Activated CD8-positive, alpha-beta T cell treated with anti-CD3 and anti-CD28 coated beads, Interleukin-2, amount 10 ng/mL, durations not matched to agents 7 days and 5 days (primary cell): ENCODE results near the gene CNIH1. TPM values are rescaled to one million over a fixed set of nuclear protein-coding genes. Genes with fewer than 3 reads are reported as not detected.
"Not testable (repeated sequence)": the region's sequence is repeated elsewhere in the genome, so short reads cannot be mapped to it uniquely, and the experiment has no call there.

Experiments
- ATAC-seq: fragments of 150-1000 bp; cut with Tn5 transposase; one replicate; pipeline ENCODE4 v1.10.0; 2021; ENCODE audit warnings: moderate library complexity
- CTCF ChIA-PET: fragments of 350-600 bp; sonication (Branson Sonifier 250); formaldehyde crosslinking; loops from one replicate; lab custom pipeline; 2021; ENCODE audit warnings: antibody characterized with exemption; lab: Charles Lee
- POLR2A ChIA-PET: fragments of 350-600 bp; sonication (Branson Sonifier 250); formaldehyde crosslinking; loops from one replicate; lab custom pipeline; 2021; ENCODE audit warnings: antibody characterized with exemption; lab: Charles Lee
- DNase-seq: peaks from one replicate; pipeline ENCODE4 v3.0.0-alpha.2; 2020
- H3K27ac Mint-ChIP-seq: one replicate; pipeline ENCODE4 v1.8.0; 2021; ENCODE audit warnings: mild to moderate bottlenecking, mixed read lengths
- H3K27me3 Mint-ChIP-seq: one replicate; pipeline ENCODE4 v1.8.0; 2021; ENCODE audit warnings: low read depth, mixed read lengths
- H3K36me3 Mint-ChIP-seq: one replicate; pipeline ENCODE4 v1.8.0; 2021; ENCODE audit warnings: low read depth, mixed read lengths
- H3K4me1 Mint-ChIP-seq: one replicate; pipeline ENCODE4 v1.8.0; 2021; ENCODE audit warnings: low read depth, mixed read lengths
- H3K4me3 Mint-ChIP-seq: one replicate; pipeline ENCODE4 v1.8.0; 2021; ENCODE audit warnings: mild to moderate bottlenecking, mixed read lengths
- H3K9me3 Mint-ChIP-seq: one replicate; pipeline ENCODE4 v1.8.0; 2022; ENCODE audit warnings: mixed read lengths; ENCODE audit not compliant: insufficient read depth
- total RNA-seq, 2 experiments: library from RNA; stranded (reverse); gene quantifications; one replicate each; pipeline ENCODE4 v1.2.3, GENCODE V29; 2021

CNIH1 gene
- total RNA-seq, 2 experiments from 2014 or later: 60.5 to 65.1 TPM

DNA sequence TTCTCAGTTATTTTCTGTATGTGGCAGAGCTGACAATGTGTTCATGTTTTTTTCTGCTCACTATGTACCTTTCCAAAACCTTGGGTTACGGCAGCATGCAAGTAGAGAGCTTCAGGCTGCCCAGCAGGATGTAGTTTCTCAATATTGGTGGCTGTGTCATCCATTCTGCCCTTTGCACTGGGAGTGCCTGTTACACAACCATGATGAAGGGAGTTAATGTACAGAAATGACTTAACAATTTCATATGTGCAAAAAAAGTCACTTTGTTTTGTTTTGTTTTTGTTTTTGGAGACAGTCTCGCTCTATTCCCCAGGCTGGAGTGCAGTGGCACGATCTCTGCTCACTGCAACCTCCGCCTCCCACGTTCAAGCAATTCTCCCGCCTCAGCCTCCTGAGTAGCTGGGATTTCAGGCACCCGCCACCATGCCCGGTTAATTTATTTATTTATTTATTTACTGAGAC, 6.1 kb upstream of the CNIH1 start:
- ChIA-PET CTCF (interaction anchor here (1.0 to 1.4 kb wide), 2 partner anchors 12 to 327 kb away, joined by 3 to 5 read pairs; no protein-coding TSS in a partner anchor), POLR2A (no interaction called here)
- no peak overlapping the region for H3K4me3 Mint-ChIP-seq
- no peaks in the 10 kb centered on the region for H3K9me3 Mint-ChIP-seq
- no peak for DNase-seq
- no peaks in the 10 kb centered on the region for H3K36me3 Mint-ChIP-seq
- peaks cover 4% of the 10 kb centered on the region for H3K4me1 Mint-ChIP-seq
- ATAC-seq: no peak
- H3K27me3 Mint-ChIP-seq: peaks cover 18% of the 10 kb centered on the region
- H3K27ac Mint-ChIP-seq: no peak overlapping the region

DNA sequence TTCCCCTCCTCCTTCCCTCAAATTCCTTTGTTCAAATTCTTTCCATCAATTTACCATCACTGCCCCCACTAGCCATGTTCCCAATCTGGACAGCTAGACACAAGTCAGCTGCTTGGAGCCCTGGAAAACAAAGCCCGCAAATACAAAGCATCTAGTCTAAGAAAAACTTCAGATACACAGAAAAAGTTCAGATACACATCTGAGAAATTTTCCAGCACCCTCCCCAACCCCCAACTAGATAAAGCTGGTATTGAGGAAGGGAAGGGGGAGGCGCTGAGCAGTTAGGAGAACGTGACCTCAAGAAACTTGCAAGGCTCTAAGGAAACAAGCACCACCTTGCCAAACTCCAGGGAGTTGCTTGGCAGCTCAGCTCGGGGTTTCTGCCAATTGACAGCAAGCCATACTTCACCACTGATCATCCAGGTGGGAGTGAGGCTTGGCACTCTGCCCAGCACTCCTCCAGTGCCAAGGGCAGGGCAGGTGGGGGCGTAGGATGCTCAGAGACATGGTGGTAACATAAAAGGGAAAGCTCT, 5.1 kb upstream of the CNIH1 start:
- Mint-ChIP-seq H3K36me3 (no peaks in the 10 kb centered on the region), H3K4me3 (no peak overlapping the region), H3K4me1 (peaks cover 13% of the 10 kb centered on the region), H3K27me3 (peaks cover 18% of the 10 kb centered on the region), H3K9me3 (no peaks in the 10 kb centered on the region), H3K27ac (no peak overlapping the region)
- DNase-seq: no peak
- ChIA-PET POLR2A (no interaction called here), CTCF (interaction anchor here (1.0 to 2.7 kb wide), 3 partner anchors 11 to 328 kb away, joined by 3 to 7 read pairs (median 5); partner anchors contain the start of gene CDKN3)
- ATAC-seq: no peak

DNA sequence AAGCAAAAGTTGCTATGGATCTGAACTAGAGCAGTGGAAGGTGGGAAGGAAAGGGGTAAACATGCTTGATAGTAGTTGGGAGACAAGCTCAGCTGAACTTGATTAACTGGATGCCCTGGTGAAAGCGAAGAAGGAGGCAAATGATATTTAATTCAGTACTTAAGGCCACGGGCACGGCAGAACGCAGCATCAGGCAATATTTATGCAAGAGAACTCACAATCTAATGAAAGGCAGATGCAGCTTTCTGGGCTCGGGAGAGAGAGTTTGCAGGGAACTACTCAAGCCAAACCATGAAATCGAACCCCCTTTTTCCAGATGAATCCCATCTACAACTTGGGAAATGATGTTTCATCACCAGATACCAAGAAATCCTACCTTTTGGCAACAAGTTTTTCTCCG, 3.5 kb upstream of the CNIH1 start:
- Mint-ChIP-seq H3K27ac (no peak overlapping the region), H3K36me3 (peaks cover 6% of the 10 kb centered on the region), H3K4me1 (peaks cover 18% of the 10 kb centered on the region), H3K27me3 (peaks cover 18% of the 10 kb centered on the region), H3K4me3 (no peak overlapping the region), H3K9me3 (no peaks in the 10 kb centered on the region)
- DNase-seq: no peak
- POLR2A ChIA-PET: interaction anchor here (0.8 kb wide), 1 partner anchor 27 kb away, joined by 3 read pairs; no protein-coding TSS in a partner anchor
- no peak for ATAC-seq
- CTCF ChIA-PET: interaction anchor here (2.7 kb wide), 1 partner anchor 47 kb away, joined by 7 read pairs; the partner anchor contains the start of gene CDKN3

DNA sequence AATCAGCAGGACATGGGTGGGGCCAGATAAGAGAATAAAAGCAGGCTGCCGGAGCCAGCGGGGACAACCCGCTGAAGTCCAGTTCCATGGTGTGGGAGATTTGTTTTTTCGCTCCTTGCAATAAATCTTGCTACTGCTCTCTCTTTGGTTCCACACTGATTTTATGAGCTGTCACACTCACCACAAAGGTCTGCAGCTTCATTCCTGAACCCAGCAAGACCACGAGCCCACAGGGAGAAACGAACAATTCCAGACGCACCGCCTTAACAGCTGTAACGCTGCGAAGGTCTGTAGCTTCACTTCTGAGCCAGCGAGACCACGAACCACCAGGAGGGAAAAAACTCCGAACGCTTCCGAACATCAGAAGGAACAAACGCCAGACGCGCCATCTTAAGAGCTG, 2.8 kb upstream of the CNIH1 start:
- POLR2A ChIA-PET: interaction anchor here (0.8 kb wide), 1 partner anchor 28 kb away, joined by 3 read pairs; no protein-coding TSS in a partner anchor
- H3K27me3 Mint-ChIP-seq: peaks cover 18% of the 10 kb centered on the region

DNA sequence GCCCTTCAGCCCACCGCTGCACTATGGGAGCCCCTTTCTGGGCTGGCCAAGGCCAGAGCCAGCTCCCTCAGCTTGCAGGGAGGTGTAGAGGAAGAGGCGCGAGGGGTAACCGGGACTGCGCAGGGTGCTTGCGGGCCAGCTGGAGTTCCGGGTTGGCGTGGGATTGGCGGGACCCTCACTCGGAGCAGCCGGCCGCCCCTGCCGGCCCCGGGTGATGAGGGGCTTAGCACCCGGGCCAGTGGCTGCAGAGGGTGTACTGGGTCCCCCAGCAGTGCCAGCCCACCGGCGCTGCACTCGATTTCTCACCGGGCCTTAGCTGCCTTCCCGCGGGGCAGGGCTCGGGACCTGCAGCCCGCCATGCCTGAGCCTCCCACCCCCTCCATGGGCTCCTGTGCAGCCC, 1.8 kb upstream of the CNIH1 start:
- ChIA-PET CTCF (interaction anchor here (1.5 to 2.1 kb wide), 2 partner anchors 45 to 66 kb away, joined by 5 to 11 read pairs; partner anchors contain the start of genes CGRRF1 and GMFB), POLR2A (interaction anchor here (1.2 kb wide), 1 partner anchor 45 kb away, joined by 5 read pairs; no protein-coding TSS in a partner anchor)
- peaks cover 12% of the 10 kb centered on the region for H3K36me3 Mint-ChIP-seq
- DNase-seq, ATAC-seq, H3K4me3 Mint-ChIP-seq, H3K9me3 Mint-ChIP-seq, H3K27ac Mint-ChIP-seq: not testable (repeated sequence)
- H3K27me3 Mint-ChIP-seq: peaks cover 16% of the 10 kb centered on the region
- peaks cover 28% of the 10 kb centered on the region for H3K4me1 Mint-ChIP-seq

More for the DNA sequence above, 2.8 kb upstream of the CNIH1 start:
- DNase-seq (no peak), ATAC-seq (no peak)
- CTCF ChIA-PET: interaction anchor here (0.8 to 2.7 kb wide), 2 partner anchors 12 to 46 kb away, joined by 3 to 7 read pairs; partner anchors contain the start of gene CDKN3
- Mint-ChIP-seq H3K4me1 (peaks cover 22% of the 10 kb centered on the region), H3K36me3 (peaks cover 8% of the 10 kb centered on the region), H3K4me3 (no peak overlapping the region), H3K9me3 (no peaks in the 10 kb centered on the region), H3K27ac (no peak overlapping the region)

DNA sequence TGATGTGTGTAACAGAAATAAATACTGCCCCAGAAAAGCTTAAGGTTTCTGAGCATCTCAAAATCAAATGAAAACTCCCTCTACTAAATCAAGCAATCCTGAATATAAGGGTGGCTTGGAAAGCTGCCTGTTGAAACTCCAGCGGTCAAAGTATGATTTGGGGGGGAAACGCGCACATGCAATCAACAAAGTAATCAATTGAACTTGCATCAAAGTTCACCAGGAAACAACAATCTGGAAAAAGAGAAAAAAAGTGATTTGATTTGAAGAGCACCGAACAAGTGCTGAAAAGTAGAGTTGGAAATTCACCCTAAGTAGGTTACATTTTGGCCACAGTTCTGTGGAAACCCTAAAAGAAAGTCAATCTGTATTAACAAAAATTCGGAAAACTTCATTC, 700 bp downstream of the CNIH1 start:
- ChIA-PET POLR2A (interaction anchor here (0.7 to 2.5 kb wide), 2 partner anchors 43 to 52 kb away, joined by 4 to 11 read pairs; partner anchors contain the start of gene CDKN3), CTCF (interaction anchor here (1.2 to 2.0 kb wide), 4 partner anchors 44 to 460 kb away, joined by 3 to 5 read pairs (median 3); partner anchors contain the start of genes CDKN3 and GMFB)
- H3K9me3 Mint-ChIP-seq: no peaks in the 10 kb centered on the region
- H3K27ac Mint-ChIP-seq: peak overlapping the region; percentile 88
- DNase-seq (no peak), ATAC-seq (no peak)
- peaks cover 24% of the 10 kb centered on the region for H3K36me3 Mint-ChIP-seq
- peak overlapping the region; percentile 82 for H3K4me3 Mint-ChIP-seq
- H3K27me3 Mint-ChIP-seq: peaks cover 4% of the 10 kb centered on the region
- peaks cover 46% of the 10 kb centered on the region for H3K4me1 Mint-ChIP-seq

DNA sequence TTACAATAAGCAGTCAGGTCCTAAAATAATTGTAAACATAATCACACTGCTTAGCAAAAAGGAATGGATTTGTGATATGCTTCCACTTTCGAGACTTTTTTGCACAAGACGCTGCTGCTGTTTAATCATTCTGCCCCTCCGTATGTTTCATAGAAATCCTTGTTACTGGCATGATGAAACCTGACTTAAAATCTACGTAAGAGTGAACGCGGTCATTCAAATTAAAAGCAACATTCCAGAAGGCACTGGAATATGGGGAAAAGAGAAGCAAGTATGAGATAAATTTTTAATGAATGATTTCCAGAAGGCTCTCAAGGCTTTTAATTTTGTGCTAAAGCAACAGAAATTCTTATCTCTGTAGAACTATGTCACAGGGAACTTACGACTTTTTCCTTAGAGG, 1.1 kb downstream of the CNIH1 start:
- ATAC-seq (no peak), DNase-seq (no peak)
- peak overlapping the region; percentile 88 for H3K27ac Mint-ChIP-seq
- H3K27me3 Mint-ChIP-seq: peaks cover 3% of the 10 kb centered on the region
- H3K4me3 Mint-ChIP-seq: peak overlapping the region; percentile 82
- peaks cover 49% of the 10 kb centered on the region for H3K4me1 Mint-ChIP-seq
- H3K36me3 Mint-ChIP-seq: peaks cover 27% of the 10 kb centered on the region
- ChIA-PET POLR2A (interaction anchor here (0.7 to 2.5 kb wide), 2 partner anchors 43 to 51 kb away, joined by 4 to 11 read pairs; partner anchors contain the start of gene CDKN3), CTCF (interaction anchor here (1.2 to 2.0 kb wide), 3 partner anchors 43 to 92 kb away, joined by 3 to 5 read pairs (median 3); partner anchors contain the start of genes CDKN3 and GMFB)
- no peaks in the 10 kb centered on the region for H3K9me3 Mint-ChIP-seq

DNA sequence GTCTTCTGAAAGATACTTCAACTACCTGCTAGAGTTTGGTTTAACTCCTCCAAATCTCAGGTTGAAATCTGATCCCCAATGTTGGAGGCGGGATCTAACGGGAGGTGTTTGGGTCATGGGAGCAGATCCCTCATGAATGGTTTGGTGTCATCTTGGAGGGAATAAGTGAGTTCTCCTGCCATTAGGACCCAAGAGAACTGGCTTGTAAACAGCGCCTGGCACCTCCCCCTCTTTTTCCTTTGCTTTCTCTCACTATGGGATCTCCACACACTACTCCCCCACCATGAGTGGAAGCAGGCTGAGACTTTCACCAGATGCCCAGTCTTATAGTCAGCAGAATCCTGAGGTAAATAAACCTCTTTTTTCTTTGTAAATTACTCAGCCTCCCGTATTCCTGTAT, 2.5 kb downstream of the CNIH1 start:
- Mint-ChIP-seq H3K4me3 (no peak overlapping the region), H3K36me3 (peaks cover 38% of the 10 kb centered on the region)

DNA sequence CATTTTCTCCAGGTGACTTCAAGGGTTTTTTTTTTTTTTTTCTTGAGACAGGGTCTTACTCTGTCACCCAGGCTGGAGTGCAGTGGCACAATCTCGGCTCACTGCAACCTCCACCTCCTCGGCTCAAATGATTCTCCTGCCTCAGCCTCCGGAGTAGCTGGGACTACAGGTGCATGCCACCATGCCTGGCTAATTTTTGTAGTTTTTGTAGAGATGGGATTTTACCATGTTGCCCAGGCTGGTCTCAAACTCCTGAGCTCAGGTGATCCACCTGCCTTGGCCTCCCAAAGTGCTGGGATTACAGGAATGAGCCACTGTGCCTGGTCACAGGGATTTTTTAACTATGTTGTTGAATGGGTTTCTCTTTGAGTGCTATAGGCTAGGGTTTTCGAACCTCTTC, 3.2 kb downstream of the CNIH1 start:
- H3K4me3 Mint-ChIP-seq, DNase-seq, H3K27ac Mint-ChIP-seq, CTCF ChIA-PET, H3K27me3 Mint-ChIP-seq, ATAC-seq, POLR2A ChIA-PET, H3K9me3 Mint-ChIP-seq: not testable (repeated sequence)
- Mint-ChIP-seq H3K4me1 (peaks cover 56% of the 10 kb centered on the region), H3K36me3 (peaks cover 43% of the 10 kb centered on the region)

More for the DNA sequence above, 2.5 kb downstream of the CNIH1 start:
- Mint-ChIP-seq H3K27ac (no peak overlapping the region), H3K4me1 (peaks cover 52% of the 10 kb centered on the region), H3K27me3 (no peaks in the 10 kb centered on the region), H3K9me3 (no peaks in the 10 kb centered on the region)
- ATAC-seq (no peak), DNase-seq (no peak)
- CTCF ChIA-PET: no interaction called here
- POLR2A ChIA-PET: interaction anchor here (2.5 kb wide), 1 partner anchor 41 kb away, joined by 11 read pairs; the partner anchor contains the start of gene CDKN3

DNA sequence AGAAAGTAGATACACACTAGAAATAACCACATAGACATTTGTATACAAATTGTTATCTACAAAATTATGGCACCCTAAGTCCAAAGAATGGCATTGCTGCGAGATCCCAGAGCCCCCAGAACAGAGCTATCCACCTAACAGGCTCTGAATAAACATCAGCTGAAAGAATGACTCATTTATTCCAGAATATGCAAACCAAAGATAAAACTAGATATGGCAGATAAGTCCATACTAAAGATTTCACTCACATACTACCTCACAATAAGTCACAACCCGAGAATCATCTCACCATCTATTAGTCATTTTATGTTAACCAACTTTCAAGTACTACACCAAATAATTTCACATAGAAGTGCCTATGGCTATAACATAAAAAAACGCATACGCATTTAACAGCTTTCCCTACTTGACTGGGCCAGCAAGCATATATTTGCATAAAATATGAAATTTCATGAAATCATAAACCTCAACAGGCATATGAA, 5.6 kb downstream of the CNIH1 start:
- H3K27me3 Mint-ChIP-seq: no peaks in the 10 kb centered on the region

DNA sequence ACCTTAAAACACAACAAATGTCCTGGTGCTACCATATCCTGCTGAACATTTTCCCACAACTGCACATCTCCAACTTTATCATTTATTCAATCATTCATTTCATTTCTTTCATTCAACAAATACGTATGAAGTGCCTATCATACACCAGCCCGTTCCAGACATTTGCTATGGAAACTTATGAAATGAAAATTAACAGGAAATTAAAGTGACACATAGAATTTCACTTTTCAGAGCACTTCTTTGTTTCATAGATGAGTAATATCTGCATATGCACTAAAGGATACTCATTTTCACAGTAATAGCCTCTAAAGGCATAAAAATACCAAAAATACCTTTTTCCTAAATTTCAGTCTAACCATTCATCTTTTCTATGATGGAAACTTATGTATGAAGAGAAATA, 12.6 kb downstream of the CNIH1 start:
- POLR2A ChIA-PET: no interaction called here
- ATAC-seq (no peak), DNase-seq (no peak)
- Mint-ChIP-seq H3K4me1 (peaks cover 12% of the 10 kb centered on the region), H3K4me3 (no peak overlapping the region), H3K9me3 (no peaks in the 10 kb centered on the region), H3K36me3 (peaks cover 62% of the 10 kb centered on the region), H3K27ac (no peak overlapping the region), H3K27me3 (no peaks in the 10 kb centered on the region)
- CTCF ChIA-PET: interaction anchor here (0.6 to 0.8 kb wide), 2 partner anchors 8 to 65 kb away, joined by 4 read pairs; no protein-coding TSS in a partner anchor

More for the DNA sequence above, 5.6 kb downstream of the CNIH1 start:
- ATAC-seq (peak; percentile 74), DNase-seq (no peak)
- Mint-ChIP-seq H3K4me1 (peaks cover 55% of the 10 kb centered on the region), H3K9me3 (no peaks in the 10 kb centered on the region), H3K36me3 (peaks cover 58% of the 10 kb centered on the region), H3K4me3 (no peak overlapping the region), H3K27ac (peak overlapping the region; percentile 17)
- ChIA-PET CTCF (interaction anchor here (1.5 to 1.6 kb wide), 3 partner anchors 11 to 38 kb away, joined by 5 to 6 read pairs (median 5); no protein-coding TSS in a partner anchor), POLR2A (interaction anchor here (1.1 kb wide), 1 partner anchor 1221 kb away, joined by 3 read pairs; no protein-coding TSS in a partner anchor)
